Measurements from ENCODE around the gene OR14K1.
"Not testable (repeated sequence)": the region's sequence is repeated elsewhere in the genome, so short reads cannot be mapped to it uniquely, and the experiment has no call there.

DNA sequence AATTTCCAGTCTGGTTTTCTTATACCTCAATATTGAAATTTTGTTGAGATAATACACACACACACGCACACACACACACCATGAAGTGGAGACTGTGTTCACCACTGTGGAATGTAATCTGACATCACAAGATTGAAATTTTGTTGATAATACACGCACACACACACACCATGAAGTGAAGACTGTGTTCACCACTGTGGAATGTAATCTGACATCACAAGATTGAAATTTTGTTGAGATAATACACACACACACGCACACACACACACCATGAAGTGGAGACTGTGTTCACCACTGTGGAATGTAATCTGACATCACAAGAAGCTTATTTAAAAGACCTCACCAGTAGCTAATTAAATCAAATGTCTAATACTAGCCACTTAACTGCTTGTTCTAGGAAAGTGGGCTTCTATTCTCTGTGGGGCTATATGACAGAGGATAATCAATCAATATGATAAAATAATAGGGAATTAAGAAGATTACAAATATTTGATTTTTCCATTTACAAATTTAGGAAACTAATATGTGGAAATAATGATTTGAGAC lies 3.9 kb downstream of the OR14K1 start:
- not testable (repeated sequence) for TF ChIP-seq YY1 (IDR thresholded peaks at IDR 0.05; ENCODE audit: extremely low read depth, insufficient replicate concordance, low read depth, low read length); CEBPB (IDR thresholded peaks at IDR 0.05; ENCODE audit: low read depth); EZH2 (IDR thresholded peaks at IDR 0.05); POLR2A (IDR thresholded peaks at IDR 0.05; ENCODE audit: borderline replicate concordance, extremely low read depth, insufficient read depth, insufficient read length); FOSL1 (IDR thresholded peaks at IDR 0.05; ENCODE audit: low read depth); POLR2AphosphoS5 (IDR thresholded peaks at IDR 0.05; ENCODE audit: low read depth, low read length); ZNF274 (IDR thresholded peaks at IDR 0.05; ENCODE audit: low read depth, low read length); SIN3A (IDR thresholded peaks at IDR 0.05; ENCODE audit: low read depth); TCF7L2 (IDR thresholded peaks at IDR 0.05; ENCODE audit: borderline replicate concordance, extremely low read depth, insufficient read depth, insufficient read length); RAD21 (IDR thresholded peaks at IDR 0.05; ENCODE audit: low read depth); JUND (IDR thresholded peaks at IDR 0.05)
- TF ChIP-seq, protein P1, sequence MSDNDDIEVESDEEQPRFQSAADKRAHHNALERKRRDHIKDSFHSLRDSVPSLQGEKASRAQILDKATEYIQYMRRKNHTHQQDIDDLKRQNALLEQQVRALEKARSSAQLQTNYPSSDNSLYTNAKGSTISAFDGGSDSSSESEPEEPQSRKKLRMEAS (IDR thresholded peaks at IDR 0.05), result not testable (repeated sequence)
- TF ChIP-seq, protein P2, sequence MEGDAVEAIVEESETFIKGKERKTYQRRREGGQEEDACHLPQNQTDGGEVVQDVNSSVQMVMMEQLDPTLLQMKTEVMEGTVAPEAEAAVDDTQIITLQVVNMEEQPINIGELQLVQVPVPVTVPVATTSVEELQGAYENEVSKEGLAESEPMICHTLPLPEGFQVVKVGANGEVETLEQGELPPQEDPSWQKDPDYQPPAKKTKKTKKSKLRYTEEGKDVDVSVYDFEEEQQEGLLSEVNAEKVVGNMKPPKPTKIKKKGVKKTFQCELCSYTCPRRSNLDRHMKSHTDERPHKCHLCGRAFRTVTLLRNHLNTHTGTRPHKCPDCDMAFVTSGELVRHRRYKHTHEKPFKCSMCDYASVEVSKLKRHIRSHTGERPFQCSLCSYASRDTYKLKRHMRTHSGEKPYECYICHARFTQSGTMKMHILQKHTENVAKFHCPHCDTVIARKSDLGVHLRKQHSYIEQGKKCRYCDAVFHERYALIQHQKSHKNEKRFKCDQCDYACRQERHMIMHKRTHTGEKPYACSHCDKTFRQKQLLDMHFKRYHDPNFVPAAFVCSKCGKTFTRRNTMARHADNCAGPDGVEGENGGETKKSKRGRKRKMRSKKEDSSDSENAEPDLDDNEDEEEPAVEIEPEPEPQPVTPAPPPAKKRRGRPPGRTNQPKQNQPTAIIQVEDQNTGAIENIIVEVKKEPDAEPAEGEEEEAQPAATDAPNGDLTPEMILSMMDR (IDR thresholded peaks at IDR 0.05 in 2 of 3, conservative IDR thresholded peaks at IDR 0.05 in 1 of 3; ENCODE audit: borderline replicate concordance in 1 of 3, insufficient read depth in 1 of 3, low read depth in 2 of 3, low read length in 2 of 3), result not testable (repeated sequence)
- TF ChIP-seq, protein P3, sequence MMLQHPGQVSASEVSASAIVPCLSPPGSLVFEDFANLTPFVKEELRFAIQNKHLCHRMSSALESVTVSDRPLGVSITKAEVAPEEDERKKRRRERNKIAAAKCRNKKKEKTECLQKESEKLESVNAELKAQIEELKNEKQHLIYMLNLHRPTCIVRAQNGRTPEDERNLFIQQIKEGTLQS (IDR thresholded peaks at IDR 0.05), result not testable (repeated sequence)

All from HCT116 (cell line).